GM10248 (cell line): ENCODE data around the gene CRHR2.

Source experiments
- CTCF ChIA-PET: fragments of 300-600 bp; sonication (Branson Sonifier 250); formaldehyde crosslinking; extraction: SDS; loops from one replicate; lab custom pipeline; 2021; ENCODE audit warnings: antibody characterized with exemption; lab: Yijun Ruan, JAX
- POLR2A ChIA-PET: fragments of 350-650 bp; sonication (Branson Sonifier 250); formaldehyde crosslinking; extraction: SDS; loops from one replicate; lab custom pipeline; 2020; ENCODE audit warnings: antibody characterized with exemption; lab: Yijun Ruan, JAX
- DNase-seq: peaks from one replicate; pipeline ENCODE4 v3.0.0; 2012; ENCODE audit errors: extremely low spot score
- CTCF ChIP-seq: IDR thresholded peaks from 2 replicates; pipeline ENCODE4 v1.5.1; 2012; ENCODE audit warnings: mild to moderate bottlenecking, low read depth; ENCODE audit errors: extremely low read depth, missing control alignments, control extremely low read depth

Gene CRHR2

GRCh38 chr7:30687604-30688003 is 5.3 kb upstream of the CRHR2 start:
- TF ChIP-seq CTCF, result no peak
- DNase-seq, result no peak
- POLR2A ChIA-PET, result no interaction called here
- CTCF ChIA-PET, result no interaction called here

- ChIA-PET POLR2A (no interaction called here), CTCF (interaction anchor here (1.7 kb wide), 1 partner anchor 15 kb away, joined by 3 read pairs; no protein-coding TSS in a partner anchor)
- TF ChIP-seq CTCF, result no peak
- DNase-seq, result no peak
Measured at GRCh38 chr7:30684351-30684750, 2.1 kb upstream of the CRHR2 start.

- ChIA-PET POLR2A (no interaction called here), CTCF (interaction anchor here (1.5 to 1.7 kb wide), 2 partner anchors 10 to 15 kb away, joined by 3 to 7 read pairs; no protein-coding TSS in a partner anchor)
- DNase-seq, result no peak
- no peak for TF ChIP-seq CTCF
Measured at GRCh38 chr7:30683816-30684215, 1.6 kb upstream of the CRHR2 start.

- POLR2A ChIA-PET, result no interaction called here
- CTCF ChIA-PET, result interaction anchor here (1.5 to 1.7 kb wide), 2 partner anchors 10 to 16 kb away, joined by 3 to 7 read pairs; no protein-coding TSS in a partner anchor
- TF ChIP-seq CTCF, result no peak
- no peak for DNase-seq
Measured at GRCh38 chr7:30683306-30683705, 1.1 kb upstream of the CRHR2 start.

GRCh38 chr7:30681815-30682211 is 443 bp downstream of the CRHR2 start:
- ChIA-PET POLR2A (no interaction called here), CTCF (interaction anchor here (1.2 kb wide), 1 partner anchor 28 kb away, joined by 3 read pairs; no protein-coding TSS in a partner anchor)
- DNase-seq, result no peak
- TF ChIP-seq CTCF, result no peak

GRCh38 chr7:30681331-30681797 is 892 bp downstream of the CRHR2 start:
- CTCF ChIA-PET, result no interaction called here
- POLR2A ChIA-PET, result no interaction called here
- DNase-seq, result no peak
- TF ChIP-seq CTCF, result no peak
